Retinal pigment epithelial cell (primary cell): Measurements from ENCODE around the gene SPTBN1.

Experiments used
- DNase-seq: peaks from one replicate; pipeline ENCODE4 v3.0.0-alpha.2; 2010; ENCODE audit warnings: low read depth
- H3K4me3 ChIP-seq: 2 replicates; pipeline ENCODE4 v1.5.1; 2011; ENCODE audit warnings: mild to moderate bottlenecking, low read length, control low read depth, moderate library complexity
- TF ChIP-seq, protein P1 (sequence below): conservative IDR thresholded peaks from 2 replicates; pipeline ENCODE4 v1.5.1; 2011; ENCODE audit warnings: low read depth, low read length, control low read depth, inconsistent platforms

The SPTBN1 gene

DNA sequence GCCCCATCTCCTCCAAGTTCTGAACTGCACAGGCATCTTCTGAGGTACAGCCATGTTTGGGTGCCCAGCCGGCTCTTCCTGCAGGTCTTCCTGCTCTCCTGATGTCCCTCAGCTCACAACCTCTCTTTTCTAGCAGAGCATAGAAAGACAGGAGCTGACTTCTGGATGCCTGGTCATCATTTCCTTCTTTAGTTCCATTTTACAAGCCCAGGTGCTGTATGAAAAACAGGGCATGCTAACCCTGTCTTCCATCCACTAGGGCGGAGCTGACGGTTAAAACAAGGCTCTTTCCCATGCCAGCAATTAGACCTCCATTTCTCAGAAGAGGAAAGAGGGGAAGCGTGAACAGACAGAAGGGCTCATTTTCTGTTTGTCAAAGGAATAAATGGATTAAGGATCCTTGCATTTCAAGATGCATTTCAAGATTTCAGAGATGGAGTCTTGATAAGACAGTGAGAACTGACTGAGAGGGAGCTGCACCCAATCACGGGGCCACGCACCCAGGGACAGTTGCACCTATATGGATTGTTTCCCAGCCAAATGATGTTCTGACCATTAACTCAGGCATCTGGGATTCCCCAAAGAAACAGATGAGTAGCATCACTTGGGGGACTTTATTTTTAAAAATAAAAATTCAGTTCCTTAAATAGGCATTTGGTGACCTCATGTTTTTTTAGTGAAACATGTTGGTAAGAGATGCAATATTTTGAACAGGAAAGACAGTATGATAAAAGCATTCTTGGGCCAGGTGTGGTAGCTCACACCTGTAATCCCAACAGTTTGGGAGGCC, 221.5 kb downstream of the SPTBN1 start:
- TF ChIP-seq, protein P1, sequence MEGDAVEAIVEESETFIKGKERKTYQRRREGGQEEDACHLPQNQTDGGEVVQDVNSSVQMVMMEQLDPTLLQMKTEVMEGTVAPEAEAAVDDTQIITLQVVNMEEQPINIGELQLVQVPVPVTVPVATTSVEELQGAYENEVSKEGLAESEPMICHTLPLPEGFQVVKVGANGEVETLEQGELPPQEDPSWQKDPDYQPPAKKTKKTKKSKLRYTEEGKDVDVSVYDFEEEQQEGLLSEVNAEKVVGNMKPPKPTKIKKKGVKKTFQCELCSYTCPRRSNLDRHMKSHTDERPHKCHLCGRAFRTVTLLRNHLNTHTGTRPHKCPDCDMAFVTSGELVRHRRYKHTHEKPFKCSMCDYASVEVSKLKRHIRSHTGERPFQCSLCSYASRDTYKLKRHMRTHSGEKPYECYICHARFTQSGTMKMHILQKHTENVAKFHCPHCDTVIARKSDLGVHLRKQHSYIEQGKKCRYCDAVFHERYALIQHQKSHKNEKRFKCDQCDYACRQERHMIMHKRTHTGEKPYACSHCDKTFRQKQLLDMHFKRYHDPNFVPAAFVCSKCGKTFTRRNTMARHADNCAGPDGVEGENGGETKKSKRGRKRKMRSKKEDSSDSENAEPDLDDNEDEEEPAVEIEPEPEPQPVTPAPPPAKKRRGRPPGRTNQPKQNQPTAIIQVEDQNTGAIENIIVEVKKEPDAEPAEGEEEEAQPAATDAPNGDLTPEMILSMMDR, result no peak
- no peak for DNase-seq
- no peak overlapping the region for H3K4me3 ChIP-seq

DNA sequence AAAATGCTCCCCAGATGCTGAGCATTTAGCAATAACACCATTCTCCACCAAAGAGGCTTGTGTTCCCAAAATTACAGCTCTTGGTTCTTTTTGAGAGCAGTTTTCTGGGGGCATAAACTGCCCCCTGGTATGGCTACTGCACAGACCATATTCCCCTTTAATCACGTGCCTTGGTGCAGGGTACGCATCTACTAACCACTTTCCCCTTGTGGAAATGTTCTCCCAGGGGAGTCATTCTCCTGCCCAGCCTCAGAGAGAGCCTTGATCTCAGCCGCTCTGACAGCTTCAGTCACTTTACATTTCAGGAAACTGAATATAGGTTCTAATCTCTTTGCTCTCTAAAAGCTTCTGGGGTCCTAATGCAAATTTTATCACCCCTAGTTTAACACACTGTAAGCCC, 222.6 kb downstream of the SPTBN1 start:
- no peak overlapping the region for H3K4me3 ChIP-seq
- DNase-seq, result no peak
- TF ChIP-seq, protein P1, result no peak

GRCh38 chr2:54680397-54681041, 224.4 kb downstream of the SPTBN1 start:
- TF ChIP-seq, protein P1, result no peak
- no peak overlapping the region for H3K4me3 ChIP-seq
- DNase-seq, result no peak

DNA sequence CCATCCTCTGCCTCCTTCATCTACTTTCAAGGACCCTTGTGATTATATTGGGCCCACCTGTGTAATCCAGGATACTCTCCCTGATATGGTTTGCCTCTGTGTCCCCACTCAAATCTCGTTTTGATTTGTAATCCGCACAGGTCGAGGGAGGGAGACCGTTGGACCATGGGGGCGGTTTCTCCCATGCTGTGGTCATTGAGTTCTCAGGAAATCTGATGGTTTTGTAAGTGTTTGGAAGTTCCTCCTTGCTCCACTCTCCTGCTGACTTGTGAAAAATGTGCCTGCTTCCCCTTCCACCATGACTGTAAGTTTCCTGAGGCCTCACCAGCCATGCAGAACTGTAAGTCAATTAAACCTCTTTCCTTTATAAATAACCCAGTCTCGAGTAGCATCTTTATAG, 225.3 kb downstream of the SPTBN1 start:
- H3K4me3 ChIP-seq, result no peak overlapping the region
- TF ChIP-seq, protein P1, result no peak
- no peak for DNase-seq

DNA sequence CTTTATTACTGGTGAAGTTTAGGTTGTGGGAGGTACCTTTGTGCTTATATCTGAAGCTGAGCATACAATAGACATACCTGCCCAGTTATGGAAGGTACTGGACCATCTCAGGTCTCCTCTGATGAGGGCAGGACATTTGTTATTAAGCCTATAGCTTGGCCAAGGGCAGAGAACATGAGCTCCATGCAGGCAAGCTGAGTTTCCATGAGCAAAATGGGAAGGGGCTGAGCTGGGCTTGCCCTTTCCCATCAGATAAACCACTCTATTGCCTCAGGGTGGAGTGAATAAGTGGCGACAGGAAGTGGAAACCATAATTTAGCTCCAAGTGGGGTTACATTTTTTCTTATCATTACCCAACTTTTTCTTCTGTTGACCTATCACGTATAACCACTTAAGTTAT, 227.5 kb downstream of the SPTBN1 start:
- no peak for DNase-seq
- TF ChIP-seq, protein P1, result no peak
- no peak overlapping the region for H3K4me3 ChIP-seq

- TF ChIP-seq, protein P1, result no peak
- H3K4me3 ChIP-seq, result no peak overlapping the region
- no peak for DNase-seq
Observed at GRCh38 chr2:54685263-54685775, 229.2 kb downstream of the SPTBN1 start.
